HG02623 (cell line): ENCODE measurements around the gene SMU1.

Experiments
- ATAC-seq: cut with Tn5 transposase; IDR thresholded peaks from one replicate; pipeline ENCODE4 v1.9.1; 2021; ENCODE audit warnings: moderate library complexity; ENCODE audit not compliant: unreplicated experiment

SMU1 gene

GRCh38 chr9:33046061-33046460 is 30.4 kb downstream of the SMU1 start:
- no peak for ATAC-seq

- no peak for ATAC-seq
Observed at GRCh38 chr9:33044677-33045282, 31.7 kb downstream of the SMU1 start.

GRCh38 chr9:33044162-33044673 is 32.3 kb downstream of the SMU1 start:
- ATAC-seq = peak; percentile 70

GRCh38 chr9:33043671-33044070 is 32.8 kb downstream of the SMU1 start:
- ATAC-seq = no peak

- no peak for ATAC-seq
Observed at GRCh38 chr9:33042473-33042872, 34.0 kb downstream of the SMU1 start.

GRCh38 chr9:33041432-33042188 is 34.9 kb downstream of the SMU1 start:
- no peak for ATAC-seq

- no peak for ATAC-seq
Observed at GRCh38 chr9:33040792-33041431, 35.6 kb downstream of the SMU1 start.

GRCh38 chr9:33032865-33033264 is 43.6 kb downstream of the SMU1 start:
- ATAC-seq = no peak

- ATAC-seq = no peak
Observed at GRCh38 chr9:33032292-33032691, 44.2 kb downstream of the SMU1 start.

GRCh38 chr9:33030285-33030684 is 46.2 kb downstream of the SMU1 start:
- ATAC-seq = no peak

- ATAC-seq = no peak
Observed at GRCh38 chr9:33029231-33029786, 47.2 kb downstream of the SMU1 start.

- peak; percentile 34 for ATAC-seq
Observed at GRCh38 chr9:33025572-33026342, 50.7 kb downstream of the SMU1 start.

GRCh38 chr9:33024966-33025571 is 51.4 kb downstream of the SMU1 start, which contains the start of gene DNAJA1:
TSS of gene DNAJA1 (plus strand) at chr9:33025273. CDS start at chr9:33026485, 1,212 bp downstream.
- peak; percentile 90 for ATAC-seq

GRCh38 chr9:33024126-33024965 is 52.1 kb downstream of the SMU1 start:
- ATAC-seq = no peak

GRCh38 chr9:33023661-33024060 is 52.8 kb downstream of the SMU1 start:
- ATAC-seq = no peak

GRCh38 chr9:33022755-33023154 is 53.7 kb downstream of the SMU1 start:
- ATAC-seq = no peak

GRCh38 chr9:33022303-33022702 is 54.2 kb downstream of the SMU1 start:
- no peak for ATAC-seq

- ATAC-seq = no peak
Observed at GRCh38 chr9:33019797-33020196, 56.7 kb downstream of the SMU1 start.

GRCh38 chr9:33017283-33018041 is 59.0 kb downstream of the SMU1 start:
- no peak for ATAC-seq
